ENCODE measurements around the gene PRKN. TPM values are rescaled to one million over a fixed set of nuclear protein-coding genes. Genes with fewer than 3 reads are reported as not detected.
A peak's percentile ranks its signal among the peaks of the same experiment; 100 is the strongest.

The PRKN gene
- total RNA-seq, 2 donors from 2014 or later, result 6.7 to 8.2 TPM

DNA sequence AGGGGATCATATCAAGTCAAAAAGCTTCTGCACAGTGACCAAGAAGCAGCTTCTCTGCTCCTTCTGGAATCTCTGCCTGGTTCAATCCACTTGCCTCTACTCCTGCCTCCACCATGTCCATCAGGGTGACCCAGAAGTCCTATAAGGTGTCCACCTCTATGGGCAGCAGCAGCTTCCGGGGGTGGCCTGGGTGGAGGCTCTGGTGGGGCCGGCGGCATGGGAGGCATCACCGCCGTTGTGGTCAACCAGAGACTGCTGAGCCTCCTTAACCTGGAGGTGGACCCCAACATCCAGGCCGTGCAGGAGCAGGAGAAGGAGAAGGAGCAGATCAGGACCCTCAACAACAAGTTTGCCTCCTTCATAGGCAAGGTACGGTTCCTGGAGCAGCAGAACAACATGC is 159.3 kb downstream of the PRKN start:
- H3K9me3 ChIP-seq, result peaks cover 0 to 5% (median 0%) of the 10 kb centered on the region in 3 donors
- H3K4me1 ChIP-seq, result no peaks in the 10 kb centered on the region
- no peaks in the 10 kb centered on the region for H3K36me3 ChIP-seq (replicated peaks in 1 of 2; ENCODE audit: insufficient read depth in 1 of 2, low read depth in 2 of 2)
- 83 to 85% methylated on average over 2 to 4 of the region's 7 CpGs for WGBS, 2 donors
- no peak overlapping the region for H3K4me3 ChIP-seq
- no peaks in the 10 kb centered on the region for H3K27me3 ChIP-seq
- TF ChIP-seq POLR2A (IDR thresholded peaks at IDR 0.05), result no peak
- TF ChIP-seq, protein P1, sequence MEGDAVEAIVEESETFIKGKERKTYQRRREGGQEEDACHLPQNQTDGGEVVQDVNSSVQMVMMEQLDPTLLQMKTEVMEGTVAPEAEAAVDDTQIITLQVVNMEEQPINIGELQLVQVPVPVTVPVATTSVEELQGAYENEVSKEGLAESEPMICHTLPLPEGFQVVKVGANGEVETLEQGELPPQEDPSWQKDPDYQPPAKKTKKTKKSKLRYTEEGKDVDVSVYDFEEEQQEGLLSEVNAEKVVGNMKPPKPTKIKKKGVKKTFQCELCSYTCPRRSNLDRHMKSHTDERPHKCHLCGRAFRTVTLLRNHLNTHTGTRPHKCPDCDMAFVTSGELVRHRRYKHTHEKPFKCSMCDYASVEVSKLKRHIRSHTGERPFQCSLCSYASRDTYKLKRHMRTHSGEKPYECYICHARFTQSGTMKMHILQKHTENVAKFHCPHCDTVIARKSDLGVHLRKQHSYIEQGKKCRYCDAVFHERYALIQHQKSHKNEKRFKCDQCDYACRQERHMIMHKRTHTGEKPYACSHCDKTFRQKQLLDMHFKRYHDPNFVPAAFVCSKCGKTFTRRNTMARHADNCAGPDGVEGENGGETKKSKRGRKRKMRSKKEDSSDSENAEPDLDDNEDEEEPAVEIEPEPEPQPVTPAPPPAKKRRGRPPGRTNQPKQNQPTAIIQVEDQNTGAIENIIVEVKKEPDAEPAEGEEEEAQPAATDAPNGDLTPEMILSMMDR (IDR thresholded peaks at IDR 0.05), result no peak
- ATAC-seq (no peak), DNase-seq (no peak)
- intact Hi-C loops (cut with DNase I), result no loop called here
- H3K27ac ChIP-seq, result no peak overlapping the region

DNA sequence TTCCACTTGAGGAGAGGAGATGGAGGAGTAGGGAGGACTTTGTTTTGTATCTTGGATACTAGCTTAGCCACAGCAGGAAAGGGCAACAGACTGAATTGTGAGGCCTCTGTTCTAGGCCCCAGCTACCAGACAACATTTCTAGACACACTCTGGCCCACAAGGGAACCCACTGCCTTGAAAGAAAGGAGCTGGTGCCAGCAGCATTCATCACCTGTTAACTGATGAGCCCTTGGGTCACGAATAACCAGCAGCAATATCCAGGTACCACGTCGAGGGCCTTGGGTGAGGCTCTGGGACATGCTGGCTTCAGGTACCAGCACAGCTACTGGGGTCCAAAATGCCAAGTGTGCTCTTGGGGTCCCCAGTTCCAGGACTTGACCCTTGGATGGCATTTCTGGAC is 165.5 kb downstream of the PRKN start:
- no peak for TF ChIP-seq POLR2A (IDR thresholded peaks at IDR 0.05)
- TF ChIP-seq, protein P1 (IDR thresholded peaks at IDR 0.05), result no peak
- WGBS, 2 donors, result 93 to 100% methylated on average over 1 to 3 of the region's 3 CpGs
- no peaks in the 10 kb centered on the region for H3K4me1 ChIP-seq

DNA sequence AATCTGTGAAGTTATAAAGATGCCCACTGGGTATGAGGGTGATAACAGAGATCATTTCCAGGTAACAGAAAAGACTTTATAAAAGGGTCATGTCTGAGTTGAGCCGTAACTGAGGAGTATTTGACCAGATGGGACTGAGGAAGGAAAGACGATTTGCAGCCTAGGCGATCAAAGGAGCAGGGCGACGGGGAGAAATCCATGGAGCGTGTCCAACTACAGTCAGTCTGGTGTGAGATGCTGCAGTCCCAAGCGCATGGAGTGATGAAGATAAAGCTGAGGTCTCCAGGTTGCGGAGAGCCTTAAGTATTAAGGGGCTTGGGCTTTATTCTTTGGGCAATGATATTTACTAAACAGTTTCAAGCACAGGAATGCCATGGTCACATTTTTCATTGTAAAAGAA is 166.7 kb downstream of the PRKN start:
- 91 to 92% methylated on average over 8 of the region's 8 CpGs for WGBS, 2 donors
- no peaks in the 10 kb centered on the region for H3K27me3 ChIP-seq
- no peak overlapping the region for H3K4me3 ChIP-seq
- H3K4me1 ChIP-seq, result no peaks in the 10 kb centered on the region
- TF ChIP-seq POLR2A (IDR thresholded peaks at IDR 0.05), result no peak
- TF ChIP-seq, protein P1 (IDR thresholded peaks at IDR 0.05), result no peak
- no peak for DNase-seq
- ATAC-seq, result no peak
- H3K36me3 ChIP-seq (replicated peaks in 1 of 2; ENCODE audit: insufficient read depth in 1 of 2, low read depth in 2 of 2), result no peaks in the 10 kb centered on the region
- no peaks in the 10 kb centered on the region for H3K9me3 ChIP-seq
- H3K27ac ChIP-seq, result no peak overlapping the region
- intact Hi-C loops (cut with DNase I), result no loop called here

More for the DNA sequence above, 165.5 kb downstream of the PRKN start:
- intact Hi-C loops (cut with DNase I), result no loop called here
- DNase-seq, result no peak
- H3K9me3 ChIP-seq, result no peaks in the 10 kb centered on the region
- no peak overlapping the region for H3K4me3 ChIP-seq
- no peaks in the 10 kb centered on the region for H3K27me3 ChIP-seq
- no peaks in the 10 kb centered on the region for H3K36me3 ChIP-seq (replicated peaks in 1 of 2; ENCODE audit: insufficient read depth in 1 of 2, low read depth in 2 of 2)
- H3K27ac ChIP-seq, result no peak overlapping the region
- no peak for ATAC-seq

DNA sequence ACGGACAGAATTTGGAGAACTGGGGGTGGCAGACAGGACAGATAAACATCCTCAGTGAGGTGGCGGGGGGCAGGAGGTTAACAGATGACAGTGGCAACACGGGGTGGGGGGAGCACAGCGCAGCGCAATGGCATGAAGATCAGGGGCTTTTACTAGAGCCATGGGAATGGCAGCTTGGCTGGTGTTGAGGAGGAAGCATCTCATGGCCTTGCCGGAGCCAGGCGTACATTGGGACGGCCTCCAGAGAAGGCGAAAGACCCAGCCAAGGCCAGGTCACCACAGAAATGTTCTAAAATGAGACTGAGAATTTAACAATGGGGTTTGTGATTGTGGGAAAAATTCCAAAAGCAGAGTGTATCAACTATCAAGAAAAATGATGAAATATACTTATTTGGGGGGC is 173.0 kb downstream of the PRKN start:
- no peaks in the 10 kb centered on the region for H3K27me3 ChIP-seq
- DNase-seq (no peak), ATAC-seq (no peak)
- no peak overlapping the region for H3K4me3 ChIP-seq
- no peaks in the 10 kb centered on the region for H3K36me3 ChIP-seq (replicated peaks in 1 of 2; ENCODE audit: insufficient read depth in 1 of 2, low read depth in 2 of 2)
- intact Hi-C loops (cut with DNase I), result no loop called here
- no peak overlapping the region for H3K27ac ChIP-seq
- 90 to 91% methylated on average over 9 of the region's 9 CpGs for WGBS, 2 donors
- TF ChIP-seq, protein P1 (IDR thresholded peaks at IDR 0.05), result no peak
- TF ChIP-seq POLR2A (IDR thresholded peaks at IDR 0.05), result no peak
- H3K4me1 ChIP-seq, result no peaks in the 10 kb centered on the region
- H3K9me3 ChIP-seq, result no peaks in the 10 kb centered on the region

DNA sequence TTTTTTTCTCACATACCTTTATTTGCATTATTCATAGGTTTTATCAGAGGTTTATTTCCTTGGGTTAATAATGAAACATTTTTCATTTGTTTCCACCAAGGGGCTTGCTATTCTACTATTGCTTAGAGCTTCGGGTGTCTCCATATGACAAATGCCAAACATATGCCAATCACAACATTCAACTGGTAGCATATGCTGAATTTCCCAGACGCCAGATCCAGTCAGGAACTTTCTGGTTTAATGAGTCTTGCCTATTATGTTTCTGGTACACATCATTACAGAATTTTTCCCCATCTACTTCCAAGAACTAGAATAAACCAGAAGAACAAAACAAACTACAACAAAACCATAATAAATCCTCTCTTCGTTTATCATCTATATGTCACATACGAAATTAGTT is 180.7 kb downstream of the PRKN start:
- 44 to 52% methylated on average over 4 of the region's 4 CpGs for WGBS, 2 donors
- H3K9me3 ChIP-seq, result no peaks in the 10 kb centered on the region
- intact Hi-C loops (cut with DNase I), result no loop called here
- ATAC-seq, result peak; percentile 58
- H3K27me3 ChIP-seq, result no peaks in the 10 kb centered on the region
- no peak overlapping the region for H3K4me3 ChIP-seq
- peak overlapping the region in 2 of 4 donors; percentile 29 to 40 for H3K27ac ChIP-seq
- peak in 3 of 4 donors; percentile 40 to 58 (median 49) for DNase-seq
- peaks cover 4% of the 10 kb centered on the region for H3K4me1 ChIP-seq
- TF ChIP-seq POLR2A (IDR thresholded peaks at IDR 0.05), result no peak
- TF ChIP-seq, protein P1 (IDR thresholded peaks at IDR 0.05), result no peak
- H3K36me3 ChIP-seq (replicated peaks in 1 of 2; ENCODE audit: insufficient read depth in 1 of 2, low read depth in 2 of 2), result no peaks in the 10 kb centered on the region
